Fibroblast of skin of right biceps (primary cell): Measurements from ENCODE around the gene GPC4.

Experiments
- DNase-seq: peaks from one replicate; pipeline ENCODE4 v3.0.0-alpha.2; 2013

GPC4 gene

GRCh38 chrX:133410550-133410949, 4.7 kb downstream of the GPC4 start:
- DNase-seq, result no peak

DNA sequence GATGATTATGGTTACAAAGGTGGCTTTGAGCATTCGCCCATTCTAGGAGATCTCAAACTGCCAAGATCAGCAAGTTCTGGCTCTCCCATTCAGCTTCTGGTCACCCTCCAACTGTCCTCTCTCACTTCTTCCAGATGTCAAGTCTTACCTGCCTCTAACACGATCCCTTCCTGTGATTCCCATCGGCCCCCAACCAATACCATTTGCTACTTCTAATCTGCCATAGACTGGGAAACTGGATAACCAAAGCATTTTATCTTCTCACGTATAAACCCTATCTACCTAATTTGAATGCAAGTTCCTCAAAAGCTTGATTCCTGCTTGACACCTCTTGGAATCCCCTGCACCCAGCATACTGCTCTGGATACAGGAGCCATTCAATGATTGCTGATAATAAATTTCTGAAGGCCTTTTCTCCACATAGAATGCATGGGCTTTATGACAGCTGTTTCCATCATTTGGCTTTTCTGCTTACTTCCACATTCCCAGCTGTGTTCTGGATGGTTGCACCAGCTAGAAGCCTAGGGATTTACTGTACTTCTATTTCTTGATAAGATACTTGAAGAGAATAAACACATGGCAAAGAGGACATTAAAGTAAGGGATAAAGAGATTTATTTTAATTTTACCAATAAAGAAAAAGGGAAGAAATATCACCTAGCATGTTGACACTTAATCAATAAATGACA, 9.6 kb downstream of the GPC4 start:
- DNase-seq, result no peak

DNA sequence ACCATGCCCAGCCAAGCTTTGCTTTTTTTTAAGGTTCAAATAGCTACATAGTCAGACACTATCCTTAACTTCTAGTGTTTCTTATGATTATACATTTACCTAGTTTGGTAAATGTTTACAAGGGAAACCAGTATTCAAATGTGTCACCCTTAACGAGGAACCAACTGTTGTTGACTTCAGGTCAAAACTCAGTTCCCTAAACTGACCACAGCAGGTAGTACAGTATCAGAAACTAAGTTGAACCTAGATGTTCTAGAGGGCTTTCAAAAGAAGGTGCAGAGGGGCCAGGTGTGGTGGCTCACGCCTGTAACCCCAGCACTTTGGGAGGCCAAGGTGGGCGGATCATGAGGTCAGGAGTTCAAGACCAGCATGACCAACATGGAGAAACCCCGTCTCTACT, 11.3 kb downstream of the GPC4 start:
- no peak for DNase-seq

GRCh38 chrX:133402830-133403625, 12.3 kb downstream of the GPC4 start:
- no peak for DNase-seq

GRCh38 chrX:133402042-133402453, 13.2 kb downstream of the GPC4 start:
- peak; percentile 63 for DNase-seq

GRCh38 chrX:133401536-133401935, 13.8 kb downstream of the GPC4 start:
- no peak for DNase-seq

DNA sequence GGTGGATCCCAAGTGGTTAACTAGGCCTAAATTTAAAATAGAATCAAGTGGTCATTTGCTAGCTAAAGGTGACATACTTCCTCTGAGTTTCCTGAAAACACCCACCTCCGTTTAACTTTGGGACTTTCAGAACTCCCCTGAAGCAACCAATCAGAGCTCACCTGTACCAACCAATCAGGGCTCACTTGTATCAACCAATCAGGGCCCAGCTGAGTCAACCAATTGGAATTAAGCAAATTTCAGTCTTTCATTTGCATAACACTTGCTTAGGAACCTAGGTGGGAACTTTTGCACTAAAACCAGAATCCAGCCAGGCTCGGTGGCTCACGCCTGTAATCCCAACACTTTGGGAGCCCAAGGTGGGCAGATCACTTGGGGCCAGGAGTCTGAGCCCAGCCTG, 15.9 kb downstream of the GPC4 start:
- no peak for DNase-seq

GRCh38 chrX:133394765-133395164, 20.5 kb downstream of the GPC4 start:
- no peak for DNase-seq

DNA sequence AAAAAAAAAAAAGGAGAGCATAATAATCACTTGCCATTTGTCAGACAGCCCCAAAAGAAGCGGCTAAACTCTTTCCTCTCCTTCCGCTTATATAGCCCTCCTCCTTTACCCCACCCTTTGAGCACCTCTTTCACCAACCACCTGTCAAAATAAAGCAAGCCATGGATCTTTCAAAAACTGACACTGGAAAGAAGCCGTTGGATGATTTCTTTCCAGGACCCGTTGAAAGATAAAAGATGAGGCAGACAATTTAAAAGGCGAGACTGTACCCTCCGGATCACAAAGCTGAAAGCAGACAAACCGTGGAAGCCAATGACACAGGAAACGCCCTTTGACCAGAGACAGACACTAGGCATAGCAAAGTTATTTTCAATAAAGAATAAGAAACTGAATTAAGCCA, 22.6 kb downstream of the GPC4 start:
- no peak for DNase-seq

GRCh38 chrX:133391111-133391510, 24.2 kb downstream of the GPC4 start:
- no peak for DNase-seq

DNA sequence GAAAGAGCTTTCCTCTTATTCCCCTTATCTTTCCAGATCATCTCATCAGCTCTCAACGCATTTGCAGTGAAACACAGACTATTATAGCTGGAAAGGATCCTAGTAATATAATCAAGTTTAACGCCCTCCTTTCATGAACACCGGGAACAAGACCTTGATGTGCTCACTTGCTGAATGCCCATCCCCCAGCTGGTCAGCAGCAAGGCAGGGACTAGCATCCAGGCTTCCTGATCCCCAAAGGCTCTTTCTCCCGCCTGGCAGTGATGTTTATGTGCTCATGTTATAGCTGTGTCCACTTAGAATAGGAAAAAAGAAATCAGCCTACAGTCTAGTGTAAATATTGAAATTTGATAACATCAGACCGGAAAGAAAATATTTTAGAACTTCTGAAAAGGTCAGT, 24.6 kb downstream of the GPC4 start:
- DNase-seq, result no peak

DNA sequence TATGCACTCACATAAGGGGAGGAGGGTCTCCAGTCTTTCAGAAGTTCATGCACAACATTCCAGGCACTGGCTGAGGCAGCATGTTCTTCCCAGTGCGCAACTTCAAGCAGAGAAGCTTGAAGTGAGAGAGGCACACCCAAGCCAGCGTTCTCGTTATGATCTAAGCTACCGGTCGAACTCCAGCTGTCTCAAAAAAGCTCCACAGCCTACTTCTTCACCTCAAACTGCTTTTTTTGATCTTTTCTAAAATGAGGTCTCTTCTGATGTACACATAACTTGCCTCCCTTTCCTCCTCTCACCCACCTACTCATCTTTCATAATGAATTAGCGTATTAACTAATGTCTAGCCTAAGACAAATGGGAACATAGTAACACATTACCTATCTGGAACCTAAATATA, 25.3 kb downstream of the GPC4 start:
- DNase-seq, result no peak

DNA sequence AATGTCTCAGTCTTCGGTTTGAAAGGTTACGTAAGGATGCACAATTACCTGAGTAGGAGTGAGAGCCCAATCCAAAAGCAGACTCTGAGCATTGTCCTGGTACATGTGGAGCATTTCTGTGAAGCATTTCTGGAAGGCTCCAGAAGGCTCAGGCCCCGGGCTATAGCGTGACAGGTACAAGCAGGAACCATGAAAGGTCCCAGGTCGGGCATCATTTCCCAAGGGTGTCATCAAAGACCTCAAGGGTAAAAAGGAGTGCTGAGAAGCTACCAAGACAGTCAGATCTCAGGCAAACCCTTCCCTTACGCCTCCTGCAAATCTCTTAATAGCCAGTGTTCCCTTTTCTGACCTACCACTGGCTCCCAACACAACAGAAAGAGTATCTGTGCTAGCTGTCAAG, 30.8 kb downstream of the GPC4 start:
- no peak for DNase-seq

DNA sequence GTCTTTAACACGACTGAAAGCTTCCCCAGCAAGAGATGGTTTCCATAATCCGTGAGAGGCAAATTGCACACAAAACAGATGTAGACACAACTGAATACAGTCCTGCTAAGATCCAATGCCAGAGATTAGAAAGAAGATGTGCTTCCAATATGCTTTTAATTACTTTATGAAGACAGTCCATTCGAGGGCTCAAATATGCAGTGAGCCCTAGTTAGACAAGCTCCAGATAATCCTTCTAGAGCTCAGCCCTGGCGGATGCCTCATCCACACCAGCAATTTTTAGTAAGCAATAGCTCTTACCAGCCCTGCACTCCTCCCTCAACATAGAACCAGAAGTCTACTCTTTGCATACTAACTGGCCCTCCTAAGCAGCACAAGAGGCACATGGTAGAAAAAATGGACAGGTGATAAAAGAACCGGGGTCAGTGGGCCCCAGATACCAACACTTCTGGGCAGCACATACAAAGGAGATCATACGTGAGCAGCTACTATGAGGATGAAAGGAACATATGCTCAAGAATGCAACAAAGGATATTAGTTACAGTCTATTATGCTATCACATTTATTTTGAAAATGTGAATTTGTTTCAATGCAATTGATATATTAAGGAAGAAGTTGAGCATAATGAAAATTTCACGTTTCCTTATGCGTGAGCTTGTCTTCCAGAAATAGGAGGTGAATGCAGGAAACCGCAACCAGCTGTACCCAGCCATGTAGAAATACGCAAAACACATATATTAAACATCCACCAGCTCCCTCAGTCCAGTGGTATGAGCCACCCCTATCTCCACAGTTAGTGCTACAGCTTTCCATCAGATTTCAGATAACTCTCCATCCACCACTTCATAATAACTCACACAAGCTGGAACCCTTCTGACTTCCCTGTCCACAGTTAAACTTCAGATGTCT, 34.3 kb downstream of the GPC4 start:
- DNase-seq, result no peak

GRCh38 chrX:133376422-133376821, 38.9 kb downstream of the GPC4 start:
- DNase-seq, result no peak

GRCh38 chrX:133375615-133376340, 39.5 kb downstream of the GPC4 start:
- no peak for DNase-seq

DNA sequence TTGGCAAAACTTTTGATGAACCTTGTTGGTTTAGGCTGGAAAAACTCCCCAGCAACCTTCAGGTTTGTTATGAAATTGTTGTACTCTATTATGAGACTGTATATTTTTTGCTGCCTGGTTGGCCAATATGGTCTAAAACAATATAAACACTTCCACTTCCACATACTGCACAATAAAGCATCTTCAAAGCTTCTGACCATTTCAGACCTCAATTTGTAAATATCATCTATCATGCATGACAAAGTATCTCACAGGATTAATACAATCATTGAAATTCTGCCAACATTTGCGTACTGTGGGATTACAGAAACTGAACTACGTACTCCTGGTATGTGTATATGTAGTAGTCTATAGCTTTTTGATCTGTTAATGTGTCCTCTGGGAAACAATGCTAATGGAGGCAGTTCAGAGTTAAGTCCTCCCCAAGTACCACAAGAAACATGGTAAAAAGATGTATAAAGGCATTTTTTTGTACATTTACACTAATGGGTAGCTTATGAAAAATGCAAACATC, 40.4 kb downstream of the GPC4 start:
- DNase-seq, result no peak

- no peak for DNase-seq
Measured at GRCh38 chrX:133373386-133374079, 41.8 kb downstream of the GPC4 start.

DNA sequence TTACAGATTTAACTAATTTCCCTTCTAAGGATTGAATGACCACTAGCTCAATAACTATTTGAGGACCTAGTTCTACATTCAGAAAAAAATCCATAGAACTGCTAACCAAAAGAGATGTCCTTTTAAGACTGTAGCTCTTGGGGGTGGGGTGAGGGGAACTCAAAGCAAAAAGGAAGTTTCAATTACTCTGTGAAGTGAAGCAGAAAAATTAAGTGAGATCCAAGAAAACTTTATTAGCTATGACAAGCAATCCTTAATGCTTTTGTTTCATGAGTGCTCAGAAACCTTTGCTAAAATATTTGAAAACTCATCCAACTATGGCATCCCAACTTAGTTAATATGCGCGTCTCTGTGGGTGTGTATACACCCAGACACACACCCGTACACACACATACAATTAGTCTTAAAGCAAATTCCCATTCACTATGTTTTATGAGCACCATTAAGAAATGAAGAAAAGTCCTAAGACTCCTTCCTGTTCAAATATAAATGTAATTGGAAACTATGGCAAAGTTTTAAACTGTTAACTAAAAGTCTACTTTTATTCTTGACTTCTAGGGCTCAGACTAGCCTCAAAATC, 44.5 kb downstream of the GPC4 start:
- no peak for DNase-seq

DNA sequence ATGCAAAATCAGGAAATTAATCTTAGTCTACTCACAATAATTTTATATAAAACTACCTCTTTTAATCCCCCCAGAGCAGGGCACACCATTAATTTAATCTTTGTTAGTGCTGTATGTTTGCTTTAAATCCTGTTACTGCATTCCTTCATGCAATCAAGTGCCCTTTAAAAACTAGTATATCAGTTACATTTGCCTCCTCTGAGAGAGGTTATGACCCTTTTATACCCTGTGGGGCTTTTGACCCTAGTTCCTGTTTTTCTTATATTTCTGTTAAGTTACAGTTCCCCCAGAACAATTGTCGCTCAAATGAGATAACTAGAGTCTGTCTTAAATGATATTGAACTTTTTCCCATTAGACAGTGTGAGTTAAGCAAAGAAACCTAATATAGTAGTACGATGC, 46.2 kb downstream of the GPC4 start:
- DNase-seq, result no peak

GRCh38 chrX:133366735-133367134, 48.6 kb downstream of the GPC4 start:
- no peak for DNase-seq
